ENCODE results near the gene FN3KRP.

DNA sequence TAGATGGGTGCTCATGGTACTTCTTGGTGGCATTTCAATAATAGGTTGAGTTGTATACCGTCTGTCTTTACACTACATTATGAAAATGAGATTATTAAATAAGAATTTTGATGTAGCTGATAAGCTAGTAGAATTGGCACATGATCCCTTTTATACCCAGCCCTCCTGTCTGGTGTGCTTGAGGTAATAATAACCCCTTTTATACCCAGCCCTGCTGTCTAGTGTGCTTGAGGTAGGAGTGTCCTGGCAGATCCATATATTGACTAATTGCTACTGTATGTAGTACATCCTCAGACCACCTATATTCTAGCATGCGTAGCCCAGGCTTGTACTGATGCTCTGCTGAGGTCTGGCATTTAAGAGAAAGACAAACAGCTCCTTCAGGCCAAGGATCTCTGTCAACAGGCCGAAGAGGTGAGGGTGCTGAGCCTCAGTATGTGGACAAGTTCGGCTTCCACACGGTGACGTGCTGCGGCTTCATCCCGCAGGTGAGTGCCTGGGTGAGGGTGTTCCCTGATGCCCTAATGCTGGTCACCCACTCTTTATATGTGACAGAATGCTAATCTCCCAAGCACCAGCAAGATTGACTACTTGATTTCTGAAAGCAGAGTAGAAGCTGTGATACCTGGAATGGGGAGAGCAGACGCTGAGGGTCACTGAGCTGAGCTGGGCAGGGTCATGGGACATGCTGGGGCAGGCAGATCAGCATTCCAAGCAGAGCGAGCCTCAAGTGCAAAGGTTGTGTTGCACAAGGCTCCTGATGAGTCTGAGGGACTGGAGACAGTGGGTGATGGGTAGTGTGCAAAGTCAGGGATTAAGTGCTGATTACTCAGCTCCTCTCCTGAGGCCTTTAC lies 24.6 kb downstream of the FN3KRP start:
- TF ChIP-seq EP300 (IDR thresholded peaks at IDR 0.05) = no peak
- TF ChIP-seq, protein P1, sequence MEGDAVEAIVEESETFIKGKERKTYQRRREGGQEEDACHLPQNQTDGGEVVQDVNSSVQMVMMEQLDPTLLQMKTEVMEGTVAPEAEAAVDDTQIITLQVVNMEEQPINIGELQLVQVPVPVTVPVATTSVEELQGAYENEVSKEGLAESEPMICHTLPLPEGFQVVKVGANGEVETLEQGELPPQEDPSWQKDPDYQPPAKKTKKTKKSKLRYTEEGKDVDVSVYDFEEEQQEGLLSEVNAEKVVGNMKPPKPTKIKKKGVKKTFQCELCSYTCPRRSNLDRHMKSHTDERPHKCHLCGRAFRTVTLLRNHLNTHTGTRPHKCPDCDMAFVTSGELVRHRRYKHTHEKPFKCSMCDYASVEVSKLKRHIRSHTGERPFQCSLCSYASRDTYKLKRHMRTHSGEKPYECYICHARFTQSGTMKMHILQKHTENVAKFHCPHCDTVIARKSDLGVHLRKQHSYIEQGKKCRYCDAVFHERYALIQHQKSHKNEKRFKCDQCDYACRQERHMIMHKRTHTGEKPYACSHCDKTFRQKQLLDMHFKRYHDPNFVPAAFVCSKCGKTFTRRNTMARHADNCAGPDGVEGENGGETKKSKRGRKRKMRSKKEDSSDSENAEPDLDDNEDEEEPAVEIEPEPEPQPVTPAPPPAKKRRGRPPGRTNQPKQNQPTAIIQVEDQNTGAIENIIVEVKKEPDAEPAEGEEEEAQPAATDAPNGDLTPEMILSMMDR (IDR thresholded peaks at IDR 0.05) = no peak

All from gastroesophageal sphincter (tissue), 3 donors.